ENCODE results near the gene GTPBP4.
A peak's percentile ranks its signal among the peaks of the same experiment; 100 is the strongest.
"Not testable (repeated sequence)": the region's sequence is repeated elsewhere in the genome, so short reads cannot be mapped to it uniquely, and the experiment has no call there.

The GTPBP4 gene

DNA sequence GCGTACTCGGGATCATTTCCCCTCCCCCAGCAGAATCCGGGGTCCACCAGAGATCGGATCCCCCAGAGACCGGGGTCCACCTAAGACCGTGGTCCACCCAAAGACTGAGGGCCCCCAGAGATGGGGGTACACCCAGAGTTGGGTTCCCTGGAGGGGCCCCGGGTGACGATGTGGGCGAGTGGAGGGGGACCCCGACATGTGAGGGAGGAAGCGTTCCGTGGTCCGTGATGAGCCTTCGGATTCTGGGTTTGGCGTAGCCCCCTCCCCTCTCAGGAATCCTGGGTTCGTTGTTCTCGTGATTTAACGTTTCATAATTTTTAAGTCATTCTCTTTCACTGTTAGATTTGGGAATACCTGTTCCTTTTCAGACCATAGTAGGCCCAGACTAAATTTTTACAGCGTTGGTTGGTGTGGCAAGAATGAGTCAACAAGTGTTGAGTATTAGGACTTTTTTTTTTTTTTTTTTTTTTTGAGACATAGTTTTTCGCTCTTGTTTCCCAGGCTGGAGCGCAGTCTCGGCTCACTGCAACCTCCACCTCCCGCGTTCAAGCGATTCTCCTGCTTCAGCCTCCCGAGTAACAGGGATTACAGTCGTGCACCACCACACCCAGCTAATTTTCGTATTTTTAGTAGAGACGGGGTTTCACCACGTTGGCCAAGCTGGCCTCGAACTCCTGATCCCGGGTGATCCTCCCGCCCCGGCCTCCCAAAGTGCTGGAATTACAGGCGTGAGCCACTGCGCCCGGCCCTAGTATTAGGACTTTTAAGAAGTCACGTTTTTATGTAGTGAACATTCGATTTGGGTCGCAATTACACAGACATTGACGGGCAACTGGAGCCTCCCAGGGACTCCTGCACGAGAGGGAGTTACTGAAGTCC, 672 bp downstream of the GTPBP4 start:
- DNase-seq (ENCODE audit: low spot score) = peak; percentile 4

GRCh38 chr10:990808-991207, 2.6 kb downstream of the GTPBP4 start:
- DNase-seq (ENCODE audit: low spot score) = no peak

- no peak for DNase-seq (ENCODE audit: low spot score)
These were observed 4.2 kb downstream of the GTPBP4 start for GRCh38 chr10:992467-992866.

DNA sequence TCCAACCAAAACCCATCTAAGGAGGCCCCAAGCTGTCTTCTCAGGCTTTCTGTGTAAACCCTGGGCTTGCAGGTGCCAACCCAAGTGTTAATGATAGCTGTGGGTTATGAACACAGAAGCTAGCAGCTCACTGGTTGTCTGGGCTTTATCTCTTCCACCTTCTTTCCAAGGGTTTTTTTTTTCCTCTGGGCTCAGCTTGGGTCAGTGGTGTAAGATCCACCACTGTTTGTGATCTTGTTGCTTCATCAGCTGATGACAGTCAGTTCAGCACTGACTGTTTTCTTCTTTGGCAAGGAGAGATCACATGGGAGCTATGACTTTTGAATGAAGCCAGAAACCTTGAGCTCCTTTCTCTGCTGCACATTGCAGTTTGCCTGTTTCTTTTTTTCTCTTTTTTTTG, 4.6 kb downstream of the GTPBP4 start:
- no peak for DNase-seq (ENCODE audit: low spot score)

GRCh38 chr10:994836-995558, 6.8 kb downstream of the GTPBP4 start:
- DNase-seq (ENCODE audit: low spot score) = no peak

DNA sequence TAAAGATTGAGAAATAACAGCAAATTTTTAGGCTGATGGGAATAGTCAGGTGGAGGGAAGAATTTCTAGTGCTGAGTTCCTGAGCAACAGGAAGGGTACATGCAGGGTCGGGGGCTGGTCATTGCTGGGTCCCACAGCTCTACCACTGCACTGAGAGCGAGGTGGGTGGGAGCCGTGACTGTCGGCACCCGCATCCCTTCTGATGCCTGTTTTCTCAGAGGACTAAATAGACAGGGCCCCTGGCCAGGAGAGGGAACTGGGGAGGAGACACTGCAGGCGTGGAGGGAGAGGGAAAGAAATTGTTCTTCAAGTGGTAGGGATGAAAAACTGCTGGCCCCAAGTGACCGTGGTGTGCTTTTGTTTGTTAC, 7.3 kb downstream of the GTPBP4 start:
- DNase-seq (ENCODE audit: low spot score) = no peak

DNA sequence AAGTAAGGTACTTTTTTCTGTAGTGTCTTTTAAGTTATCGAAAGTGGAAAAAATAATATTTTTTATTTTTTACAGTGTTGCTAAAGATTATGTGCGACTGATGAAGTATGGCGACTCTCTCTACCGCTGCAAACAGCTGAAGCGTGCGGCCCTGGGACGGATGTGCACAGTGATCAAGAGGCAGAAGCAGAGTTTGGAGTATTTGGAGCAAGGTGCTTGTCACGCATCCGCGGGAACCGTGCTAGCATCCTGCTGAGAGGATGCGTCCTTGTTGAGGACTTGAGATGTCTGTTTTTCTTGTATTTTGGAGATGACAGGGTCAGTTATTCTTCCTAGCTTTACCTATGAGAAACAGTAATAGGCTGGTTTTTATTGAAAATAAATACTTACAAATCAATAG, 7.8 kb downstream of the GTPBP4 start:
- DNase-seq (ENCODE audit: low spot score) = no peak

- no peak for DNase-seq (ENCODE audit: low spot score)
These were observed 9.2 kb downstream of the GTPBP4 start for GRCh38 chr10:997266-998022.

GRCh38 chr10:1002425-1003006, 14.3 kb downstream of the GTPBP4 start:
- DNase-seq (ENCODE audit: low spot score) = no peak

- DNase-seq (ENCODE audit: low spot score) = no peak
These were observed 15.8 kb downstream of the GTPBP4 start for GRCh38 chr10:1003884-1004670.

DNA sequence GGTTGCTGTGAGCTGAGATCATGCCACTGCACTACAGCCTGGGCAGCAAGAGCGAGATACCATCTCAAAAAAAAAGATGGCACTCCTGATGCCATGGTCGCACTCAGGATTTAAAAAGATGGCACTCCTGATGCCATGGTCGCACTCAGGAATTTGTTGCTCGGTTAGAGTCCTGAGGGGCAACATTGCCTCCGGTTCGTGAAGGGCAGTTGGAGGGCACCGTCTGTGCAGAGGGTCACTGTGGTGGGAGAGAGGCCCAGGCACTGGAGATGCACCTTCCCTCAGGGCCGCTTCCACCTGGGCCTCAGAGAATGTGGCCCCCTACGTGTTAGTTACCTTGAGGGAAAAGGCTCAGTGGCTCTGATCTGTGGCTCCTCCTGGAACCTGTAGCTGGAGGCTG, 18.3 kb downstream of the GTPBP4 start:
- DNase-seq (ENCODE audit: low spot score) = no peak

- DNase-seq (ENCODE audit: low spot score) = no peak
These were observed 19.3 kb downstream of the GTPBP4 start for GRCh38 chr10:1007583-1007982.

DNA sequence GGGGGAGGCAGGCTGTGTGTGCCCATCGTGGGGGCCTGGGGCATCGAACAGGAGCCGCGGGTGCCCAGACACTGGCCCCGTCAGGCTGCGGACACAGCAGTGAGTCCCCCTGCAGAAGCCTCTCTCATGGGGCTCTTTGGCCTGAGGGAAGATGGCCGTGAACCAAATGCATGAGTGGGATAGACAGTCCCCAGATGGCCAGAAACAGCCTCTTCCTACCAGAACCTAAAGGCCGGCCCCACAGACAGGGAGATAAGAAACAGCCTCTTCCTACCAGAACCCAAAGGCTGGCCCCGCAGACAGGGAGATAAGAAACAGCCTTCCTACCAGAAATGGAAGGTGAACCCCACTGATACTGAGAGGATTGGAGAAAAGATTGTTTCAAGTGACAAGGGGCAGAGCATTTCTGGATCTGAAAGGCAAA, 20.8 kb downstream of the GTPBP4 start:
- no peak for DNase-seq (ENCODE audit: low spot score)

DNA sequence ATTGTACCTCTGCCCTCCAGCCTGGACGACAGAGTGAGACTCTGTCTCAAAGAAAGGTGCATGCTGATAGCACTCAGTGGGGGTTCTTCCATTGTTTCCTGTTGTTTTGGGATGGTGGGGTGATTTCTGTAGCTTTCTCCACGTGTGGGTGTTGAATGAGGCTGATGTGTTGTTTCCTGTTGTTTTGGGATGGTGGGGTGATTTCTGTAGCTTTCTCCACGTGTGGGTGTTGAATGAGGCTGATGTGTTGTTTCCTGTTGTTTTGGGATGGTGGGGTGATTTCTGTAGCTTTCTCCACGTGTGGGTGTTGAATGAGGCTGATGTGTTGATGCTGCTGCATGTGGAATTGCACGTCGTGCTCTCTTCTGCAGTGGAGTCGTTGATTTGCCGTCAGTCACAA, 21.7 kb downstream of the GTPBP4 start:
- not testable (repeated sequence) for DNase-seq (ENCODE audit: low spot score)

- DNase-seq (ENCODE audit: low spot score) = no peak
These were observed 22.5 kb downstream of the GTPBP4 start for GRCh38 chr10:1010703-1011102.

GRCh38 chr10:1011696-1012095, 23.5 kb downstream of the GTPBP4 start:
- DNase-seq (ENCODE audit: low spot score) = no peak

GRCh38 chr10:1015688-1016087, 27.5 kb downstream of the GTPBP4 start:
- DNase-seq (ENCODE audit: low spot score) = no peak

- DNase-seq (ENCODE audit: low spot score) = no peak
These were observed 31.1 kb downstream of the GTPBP4 start for GRCh38 chr10:1019362-1019761.

DNA sequence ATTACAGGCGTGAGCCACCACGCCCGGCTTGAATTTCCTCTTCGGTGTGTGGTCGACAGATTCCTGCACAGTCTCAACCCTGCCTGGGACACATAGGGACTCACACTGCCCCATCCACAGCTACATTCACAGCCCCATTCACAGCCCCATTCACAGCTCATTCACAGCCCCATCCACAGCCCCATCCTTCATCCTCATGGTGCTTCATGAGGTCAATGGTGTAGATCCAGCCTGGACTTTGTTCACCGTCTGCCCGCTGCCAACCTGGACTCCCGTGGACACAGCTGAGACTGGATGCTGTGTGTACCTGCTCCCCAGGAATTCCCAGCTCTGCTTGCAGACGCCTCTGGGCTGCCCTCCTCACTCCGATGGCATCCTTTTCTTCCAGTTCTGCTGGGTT, 32.2 kb downstream of the GTPBP4 start:
- no peak for DNase-seq (ENCODE audit: low spot score)

DNA sequence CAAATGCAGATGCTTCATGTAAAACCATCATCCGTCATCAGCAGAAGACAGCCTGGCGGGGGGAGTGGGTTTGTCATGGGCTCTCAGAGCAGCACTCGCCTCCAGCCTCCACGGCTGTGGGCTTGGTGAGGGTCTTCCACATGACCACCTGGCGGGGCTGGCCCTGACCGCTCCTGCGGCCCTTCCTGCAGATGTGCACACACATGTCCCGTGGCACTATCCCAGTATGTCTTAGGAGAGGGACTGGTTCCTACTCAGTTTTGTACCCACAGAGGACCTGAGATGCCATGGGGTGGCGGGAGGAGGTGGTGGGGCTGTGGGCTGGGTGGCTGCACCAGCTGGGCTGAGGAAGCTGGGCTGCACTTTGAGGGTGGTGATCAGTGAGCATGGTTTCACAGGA, 32.7 kb downstream of the GTPBP4 start:
- no peak for DNase-seq (ENCODE audit: low spot score)

DNA sequence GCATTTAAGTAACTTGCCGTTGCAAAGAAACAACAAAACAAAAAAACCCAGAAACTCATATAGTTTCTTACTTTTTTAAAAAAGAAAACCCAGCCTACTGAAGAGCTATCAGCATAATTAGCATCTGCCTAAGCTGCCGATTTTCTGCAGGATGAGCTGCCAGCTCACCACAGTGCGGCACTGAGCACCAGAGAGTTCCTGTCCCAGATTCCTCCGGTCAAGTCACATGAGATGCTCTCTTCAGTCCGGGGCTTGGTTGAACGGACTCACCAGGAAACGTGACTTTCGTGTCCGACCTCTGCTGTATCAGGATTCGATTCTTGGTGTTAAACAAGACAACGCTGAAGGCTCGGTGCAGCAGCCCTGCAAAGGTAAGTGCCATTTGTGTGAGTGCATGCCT, 34.2 kb downstream of the GTPBP4 start:
- no peak for DNase-seq (ENCODE audit: low spot score)

DNA sequence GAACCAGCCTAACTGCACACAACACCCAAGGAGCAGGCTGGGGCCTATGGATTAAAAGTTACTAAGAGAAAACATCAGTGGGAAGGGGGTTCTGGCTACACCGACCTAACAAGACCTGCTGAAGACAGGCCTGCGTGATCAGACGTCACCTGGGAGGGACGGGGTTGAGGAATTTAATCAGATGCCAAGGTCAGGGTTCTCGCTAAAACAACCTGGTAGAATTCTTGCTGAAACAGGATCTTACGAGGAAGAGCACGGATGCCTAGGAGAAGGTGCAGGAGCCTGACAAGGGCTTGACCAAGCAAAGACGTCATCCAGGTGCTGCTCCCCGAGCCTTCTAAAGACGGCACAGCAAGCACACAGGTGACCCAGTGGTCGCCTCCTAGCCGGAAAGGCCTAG, 35.9 kb downstream of the GTPBP4 start:
- DNase-seq (ENCODE audit: low spot score) = no peak

Data from CD4-positive, alpha-beta T cell treated with Interleukin-15 for 4 hours (primary cell).